Rectal smooth muscle tissue (tissue), 1 donor: ENCODE data around the gene NEGR1.

Experiments
- H3K27ac ChIP-seq: one replicate; pipeline ENCODE4 v1.7.0; 2013; ENCODE audit warnings: low read depth, low read length, inconsistent platforms
- H3K27me3 ChIP-seq: one replicate; pipeline ENCODE4 v1.7.0; 2013; ENCODE audit warnings: low read length; ENCODE audit not compliant: control insufficient read depth, insufficient read depth
- H3K36me3 ChIP-seq: one replicate; pipeline ENCODE4 v1.7.0; 2013; ENCODE audit warnings: low read length; ENCODE audit not compliant: control insufficient read depth, insufficient read depth
- H3K4me1 ChIP-seq: one replicate; pipeline ENCODE4 v1.7.0; 2013; ENCODE audit warnings: low read length; ENCODE audit not compliant: control insufficient read depth, insufficient read depth
- H3K4me3 ChIP-seq: one replicate; pipeline ENCODE4 v1.7.0; 2013; ENCODE audit warnings: low read length
- H3K9ac ChIP-seq: one replicate; pipeline ENCODE4 v1.7.0; 2013; ENCODE audit warnings: low read length

The NEGR1 gene

GRCh38 chr1:71719330-71719729 is 563.0 kb downstream of the NEGR1 start:
- Histone ChIP-seq H3K4me1 (no peaks in the 10 kb centered on the region), H3K27ac (no peak overlapping the region), H3K4me3 (no peak overlapping the region), H3K9ac (no peak overlapping the region), H3K27me3 (no peaks in the 10 kb centered on the region), H3K36me3 (no peaks in the 10 kb centered on the region)

- Histone ChIP-seq H3K27me3 (no peaks in the 10 kb centered on the region), H3K36me3 (no peaks in the 10 kb centered on the region), H3K4me3 (no peak overlapping the region), H3K9ac (no peak overlapping the region), H3K27ac (no peak overlapping the region), H3K4me1 (no peaks in the 10 kb centered on the region)
Measured at GRCh38 chr1:71717186-71717585, 565.2 kb downstream of the NEGR1 start.

GRCh38 chr1:71711456-71711855 is 570.9 kb downstream of the NEGR1 start:
- Histone ChIP-seq H3K27me3 (no peaks in the 10 kb centered on the region), H3K4me1 (no peaks in the 10 kb centered on the region), H3K4me3 (no peak overlapping the region), H3K36me3 (no peaks in the 10 kb centered on the region), H3K9ac (no peak overlapping the region), H3K27ac (no peak overlapping the region)

GRCh38 chr1:71706029-71706671 is 576.2 kb downstream of the NEGR1 start:
- Histone ChIP-seq H3K27me3 (no peaks in the 10 kb centered on the region), H3K4me3 (no peak overlapping the region), H3K9ac (no peak overlapping the region), H3K36me3 (no peaks in the 10 kb centered on the region), H3K4me1 (no peaks in the 10 kb centered on the region), H3K27ac (no peak overlapping the region)

- no peak overlapping the region for H3K27ac ChIP-seq
- H3K27me3 ChIP-seq: no peaks in the 10 kb centered on the region
- H3K4me1 ChIP-seq: no peaks in the 10 kb centered on the region
- no peak overlapping the region for H3K9ac ChIP-seq
- H3K4me3 ChIP-seq: no peak overlapping the region
- H3K36me3 ChIP-seq: no peaks in the 10 kb centered on the region
Measured at GRCh38 chr1:71698186-71698585, 584.2 kb downstream of the NEGR1 start.

- Histone ChIP-seq H3K4me3 (no peak overlapping the region), H3K36me3 (no peaks in the 10 kb centered on the region), H3K27me3 (no peaks in the 10 kb centered on the region), H3K9ac (no peak overlapping the region), H3K27ac (no peak overlapping the region), H3K4me1 (no peaks in the 10 kb centered on the region)
Measured at GRCh38 chr1:71695821-71696220, 586.5 kb downstream of the NEGR1 start.

- H3K27me3 ChIP-seq: no peaks in the 10 kb centered on the region
- H3K9ac ChIP-seq: no peak overlapping the region
- H3K4me3 ChIP-seq: no peak overlapping the region
- H3K4me1 ChIP-seq: no peaks in the 10 kb centered on the region
- no peak overlapping the region for H3K27ac ChIP-seq
- H3K36me3 ChIP-seq: no peaks in the 10 kb centered on the region
Measured at GRCh38 chr1:71695084-71695483, 587.3 kb downstream of the NEGR1 start.

- Histone ChIP-seq H3K36me3 (no peaks in the 10 kb centered on the region), H3K27me3 (no peaks in the 10 kb centered on the region), H3K27ac (no peak overlapping the region), H3K9ac (no peak overlapping the region), H3K4me1 (no peaks in the 10 kb centered on the region), H3K4me3 (no peak overlapping the region)
Measured at GRCh38 chr1:71693581-71693980, 588.8 kb downstream of the NEGR1 start.

- Histone ChIP-seq H3K27ac (no peak overlapping the region), H3K9ac (no peak overlapping the region), H3K4me3 (no peak overlapping the region), H3K27me3 (no peaks in the 10 kb centered on the region), H3K4me1 (no peaks in the 10 kb centered on the region), H3K36me3 (no peaks in the 10 kb centered on the region)
Measured at GRCh38 chr1:71689635-71690034, 592.7 kb downstream of the NEGR1 start.

- Histone ChIP-seq H3K27me3 (no peaks in the 10 kb centered on the region), H3K4me3 (no peak overlapping the region), H3K9ac (no peak overlapping the region), H3K27ac (no peak overlapping the region), H3K4me1 (no peaks in the 10 kb centered on the region), H3K36me3 (no peaks in the 10 kb centered on the region)
Measured at GRCh38 chr1:71687376-71687775, 595.0 kb downstream of the NEGR1 start.

- H3K4me1 ChIP-seq: no peaks in the 10 kb centered on the region
- no peaks in the 10 kb centered on the region for H3K27me3 ChIP-seq
- no peaks in the 10 kb centered on the region for H3K36me3 ChIP-seq
- no peak overlapping the region for H3K27ac ChIP-seq
- H3K9ac ChIP-seq: no peak overlapping the region
- H3K4me3 ChIP-seq: no peak overlapping the region
Measured at GRCh38 chr1:71676979-71677925, 605.1 kb downstream of the NEGR1 start.

GRCh38 chr1:71668065-71668464 is 614.3 kb downstream of the NEGR1 start:
- Histone ChIP-seq H3K4me1 (no peaks in the 10 kb centered on the region), H3K4me3 (no peak overlapping the region), H3K9ac (no peak overlapping the region), H3K27ac (no peak overlapping the region), H3K27me3 (no peaks in the 10 kb centered on the region), H3K36me3 (no peaks in the 10 kb centered on the region)

- Histone ChIP-seq H3K27me3 (no peaks in the 10 kb centered on the region), H3K4me3 (no peak overlapping the region), H3K4me1 (no peaks in the 10 kb centered on the region), H3K9ac (no peak overlapping the region), H3K27ac (no peak overlapping the region), H3K36me3 (no peaks in the 10 kb centered on the region)
Measured at GRCh38 chr1:71667216-71667615, 615.1 kb downstream of the NEGR1 start.
